Panc1 (cell line): ENCODE data around the gene HSPB9. TPM values are rescaled to one million over a fixed set of nuclear protein-coding genes. Genes with fewer than 3 reads are reported as not detected.

Experiments used
- ATAC-seq: fragments of 200-7000 bp; cut with Tn5 transposase; 2 replicates; pipeline ENCODE4 v1.9.1; 2020; ENCODE audit warnings: mild to moderate bottlenecking, moderate library complexity
- BruUV-seq: library from RNA; stranded (reverse); fragments of 400-500 nt; replicated peaks from 2 replicates; lab custom pipeline; 2021; lab: Mats Ljungman, UMichigan
- CTCF ChIA-PET: fragments of 300-600 bp; sonication (Branson Sonifier 250); formaldehyde crosslinking; loops from one replicate; lab custom pipeline; 2022; ENCODE audit warnings: antibody characterized with exemption; lab: Charles Lee
- POLR2A ChIA-PET: fragments of 300-600 bp; sonication (Branson Sonifier 250); formaldehyde crosslinking; loops from one replicate; lab custom pipeline; 2022; ENCODE audit warnings: antibody characterized with exemption; lab: Charles Lee
- DNase-seq: peaks from one replicate; pipeline ENCODE4 v3.0.0-alpha.2; 2010; ENCODE audit warnings: low read depth, low spot score
- H3K27ac ChIP-seq: 2 replicates; pipeline ENCODE4 v1.5.1; 2011; ENCODE audit warnings: mild to moderate bottlenecking, low read length, inconsistent platforms
- H3K27me3 ChIP-seq: fragments of 200-500 bp; sonication (Bioruptor generic); 2 replicates; pipeline ENCODE4 v1.6.0; 2014; ENCODE audit warnings: low read length, inconsistent platforms; ENCODE audit not compliant: control insufficient read depth, insufficient read depth
- H3K36me3 ChIP-seq: fragments of 200-500 bp; sonication (Bioruptor generic); 2 replicates; pipeline ENCODE4 v1.5.1; 2014; ENCODE audit warnings: inconsistent platforms, mild to moderate bottlenecking, low read length, moderate library complexity; ENCODE audit not compliant: control insufficient read depth, insufficient read depth
- H3K4me1 ChIP-seq: 2 replicates; pipeline ENCODE4 v1.5.1; 2011; ENCODE audit warnings: inconsistent platforms, mild to moderate bottlenecking, low read length, moderate library complexity; ENCODE audit not compliant: control insufficient read depth, insufficient read depth
- H3K4me3 ChIP-seq, 2 experiments: 2 replicates each; pipeline ENCODE4 v1.5.1; 2011 to 2012; ENCODE audit warnings: low read depth in 2 of 2, low read length in 2 of 2, mild to moderate bottlenecking in 2 of 2, inconsistent platforms in 1 of 2, moderate library complexity in 1 of 2
- H3K9me3 ChIP-seq: fragments of 200-500 bp; sonication (Bioruptor generic); 2 replicates; pipeline ENCODE4 v1.5.1; 2014; ENCODE audit warnings: low read depth, mild to moderate bottlenecking, inconsistent platforms, low read length, moderate library complexity; ENCODE audit not compliant: control insufficient read depth, insufficient read depth
- POLR2AphosphoS5 ChIP-seq: IDR thresholded peaks from 2 replicates; pipeline ENCODE4 v1.6.1; 2012; ENCODE audit warnings: mild to moderate bottlenecking, low read depth, low read length, moderate library complexity
- SIN3A ChIP-seq: IDR thresholded peaks from 2 replicates; pipeline ENCODE4 v1.6.1; 2012; ENCODE audit warnings: low read depth, mild to moderate bottlenecking, low read length, moderate library complexity, borderline replicate concordance; ENCODE audit not compliant: insufficient read depth
- TCF7L2 ChIP-seq: IDR thresholded peaks from 2 replicates; pipeline ENCODE4 v1.6.1; 2011; ENCODE audit warnings: mild to moderate bottlenecking, low read depth, low read length, inconsistent platforms
- in situ Hi-C: cut with HindIII; loops from 2 replicates; pipeline ENCODE4 v1.10.0; 2016; ENCODE audit warnings: low sequenced_read_pairs, low pct_unique_long_range_greater_than_20kb
- intact Hi-C: fragments of 100-400 bp; cut with micrococcal nuclease; formaldehyde crosslinking; loops from one replicate; pipeline ENCODE4 v1.10.0; 2022; ENCODE audit not compliant: unreplicated experiment
- total RNA-seq: library from RNA; stranded (reverse); gene quantifications from one replicate; pipeline ENCODE4 v1.2.1, GENCODE V29; 2021; ENCODE audit not compliant: unreplicated experiment
- TF ChIP-seq, protein P1 (sequence below), 2 experiments: IDR thresholded peaks; 2 replicates each; pipeline ENCODE4 v1.6.1; 2011 to 2012; ENCODE audit warnings: low read depth in 2 of 2, control low read depth in 1 of 2, low read length in 1 of 2, mild to moderate bottlenecking in 1 of 2, moderate library complexity in 1 of 2; ENCODE audit not compliant: insufficient read depth in 1 of 2
- TF ChIP-seq, protein P2 (sequence below): fragments of 450-650 bp; IDR thresholded peaks from 2 replicates; pipeline ENCODE4 v1.5.1; 2017; ENCODE audit warnings: mild to moderate bottlenecking

The HSPB9 gene
- total RNA-seq, 1 experiment from 2014 or later: not detected

DNA sequence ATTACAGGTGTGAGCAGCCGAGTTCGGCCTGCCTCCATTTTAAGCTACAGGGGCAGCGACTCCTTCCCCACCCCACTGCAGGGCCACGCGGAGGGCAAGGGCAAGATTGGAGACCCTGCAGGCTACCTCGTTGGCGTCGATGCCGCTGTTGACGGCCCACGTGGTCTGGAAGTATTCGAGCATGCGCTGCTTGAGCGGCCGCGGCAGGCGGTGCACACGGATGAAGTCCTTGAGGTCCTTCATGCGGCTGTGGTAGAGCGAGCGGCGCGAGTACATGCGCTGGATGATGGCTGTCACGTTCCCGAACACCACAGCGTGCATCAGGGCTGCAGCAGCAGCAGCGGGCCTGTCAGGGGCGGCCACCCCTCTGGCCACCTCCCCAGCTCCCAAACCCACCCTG lies 46.7 kb downstream of the HSPB9 start:
- Histone ChIP-seq H3K27ac (no peak overlapping the region), H3K27me3 (no peaks in the 10 kb centered on the region), H3K4me3 (no peak overlapping the region), H3K36me3 (no peaks in the 10 kb centered on the region), H3K9me3 (no peaks in the 10 kb centered on the region), H3K4me1 (no peaks in the 10 kb centered on the region)
- in situ Hi-C loops: no loop called here
- DNase-seq: no peak
- POLR2A ChIA-PET: no interaction called here
- ATAC-seq: no peak
- intact Hi-C loops: no loop called here
- TF ChIP-seq SIN3A (no peak), POLR2AphosphoS5 (no peak), TCF7L2 (no peak)
- TF ChIP-seq, protein P1, sequence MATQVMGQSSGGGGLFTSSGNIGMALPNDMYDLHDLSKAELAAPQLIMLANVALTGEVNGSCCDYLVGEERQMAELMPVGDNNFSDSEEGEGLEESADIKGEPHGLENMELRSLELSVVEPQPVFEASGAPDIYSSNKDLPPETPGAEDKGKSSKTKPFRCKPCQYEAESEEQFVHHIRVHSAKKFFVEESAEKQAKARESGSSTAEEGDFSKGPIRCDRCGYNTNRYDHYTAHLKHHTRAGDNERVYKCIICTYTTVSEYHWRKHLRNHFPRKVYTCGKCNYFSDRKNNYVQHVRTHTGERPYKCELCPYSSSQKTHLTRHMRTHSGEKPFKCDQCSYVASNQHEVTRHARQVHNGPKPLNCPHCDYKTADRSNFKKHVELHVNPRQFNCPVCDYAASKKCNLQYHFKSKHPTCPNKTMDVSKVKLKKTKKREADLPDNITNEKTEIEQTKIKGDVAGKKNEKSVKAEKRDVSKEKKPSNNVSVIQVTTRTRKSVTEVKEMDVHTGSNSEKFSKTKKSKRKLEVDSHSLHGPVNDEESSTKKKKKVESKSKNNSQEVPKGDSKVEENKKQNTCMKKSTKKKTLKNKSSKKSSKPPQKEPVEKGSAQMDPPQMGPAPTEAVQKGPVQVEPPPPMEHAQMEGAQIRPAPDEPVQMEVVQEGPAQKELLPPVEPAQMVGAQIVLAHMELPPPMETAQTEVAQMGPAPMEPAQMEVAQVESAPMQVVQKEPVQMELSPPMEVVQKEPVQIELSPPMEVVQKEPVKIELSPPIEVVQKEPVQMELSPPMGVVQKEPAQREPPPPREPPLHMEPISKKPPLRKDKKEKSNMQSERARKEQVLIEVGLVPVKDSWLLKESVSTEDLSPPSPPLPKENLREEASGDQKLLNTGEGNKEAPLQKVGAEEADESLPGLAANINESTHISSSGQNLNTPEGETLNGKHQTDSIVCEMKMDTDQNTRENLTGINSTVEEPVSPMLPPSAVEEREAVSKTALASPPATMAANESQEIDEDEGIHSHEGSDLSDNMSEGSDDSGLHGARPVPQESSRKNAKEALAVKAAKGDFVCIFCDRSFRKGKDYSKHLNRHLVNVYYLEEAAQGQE (IDR thresholded peaks at IDR 0.05; ENCODE audit: insufficient read depth in 1 of 2, low read depth in 2 of 2, low read length in 1 of 2): no peak
- TF ChIP-seq, protein P2, sequence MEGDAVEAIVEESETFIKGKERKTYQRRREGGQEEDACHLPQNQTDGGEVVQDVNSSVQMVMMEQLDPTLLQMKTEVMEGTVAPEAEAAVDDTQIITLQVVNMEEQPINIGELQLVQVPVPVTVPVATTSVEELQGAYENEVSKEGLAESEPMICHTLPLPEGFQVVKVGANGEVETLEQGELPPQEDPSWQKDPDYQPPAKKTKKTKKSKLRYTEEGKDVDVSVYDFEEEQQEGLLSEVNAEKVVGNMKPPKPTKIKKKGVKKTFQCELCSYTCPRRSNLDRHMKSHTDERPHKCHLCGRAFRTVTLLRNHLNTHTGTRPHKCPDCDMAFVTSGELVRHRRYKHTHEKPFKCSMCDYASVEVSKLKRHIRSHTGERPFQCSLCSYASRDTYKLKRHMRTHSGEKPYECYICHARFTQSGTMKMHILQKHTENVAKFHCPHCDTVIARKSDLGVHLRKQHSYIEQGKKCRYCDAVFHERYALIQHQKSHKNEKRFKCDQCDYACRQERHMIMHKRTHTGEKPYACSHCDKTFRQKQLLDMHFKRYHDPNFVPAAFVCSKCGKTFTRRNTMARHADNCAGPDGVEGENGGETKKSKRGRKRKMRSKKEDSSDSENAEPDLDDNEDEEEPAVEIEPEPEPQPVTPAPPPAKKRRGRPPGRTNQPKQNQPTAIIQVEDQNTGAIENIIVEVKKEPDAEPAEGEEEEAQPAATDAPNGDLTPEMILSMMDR: no peak
- BruUV-seq: no TSS peak
- CTCF ChIA-PET: no interaction called here

GRCh38 chr17:42171831-42172230 lies 49.2 kb downstream of the HSPB9 start:
- ATAC-seq (no peak), DNase-seq (no peak)
- intact Hi-C loops (no loop called here), in situ Hi-C loops (no loop called here)
- no peaks in the 10 kb centered on the region for H3K27me3 ChIP-seq
- CTCF ChIA-PET: interaction anchor here (0.7 kb wide), 1 partner anchor 162 kb away, joined by 17 read pairs; no protein-coding TSS in a partner anchor
- POLR2A ChIA-PET: no interaction called here
- no peak overlapping the region for H3K27ac ChIP-seq
- TF ChIP-seq, protein P2: no peak
- TF ChIP-seq, protein P1 (IDR thresholded peaks at IDR 0.05; ENCODE audit: insufficient read depth in 1 of 2, low read depth in 2 of 2, low read length in 1 of 2): no peak
- TF ChIP-seq POLR2AphosphoS5 (no peak), TCF7L2 (no peak), SIN3A (no peak)
- BruUV-seq: no TSS peak
- no peak overlapping the region for H3K4me3 ChIP-seq
- no peaks in the 10 kb centered on the region for H3K4me1 ChIP-seq
- H3K9me3 ChIP-seq: no peaks in the 10 kb centered on the region
- no peaks in the 10 kb centered on the region for H3K36me3 ChIP-seq

Other genes starting within 250 kb of the HSPB9 start
- gene ACLY, start 203.9 kb upstream of the HSPB9 start, total RNA-seq: 225 TPM
- 0.69 TPM for gene ODAD4, start 192.2 kb upstream of the HSPB9 start, total RNA-seq
- gene CNP, start 156.0 kb upstream of the HSPB9 start, total RNA-seq: 79.9 TPM
- 72.0 TPM for gene DNAJC7, start 105.4 kb upstream of the HSPB9 start, total RNA-seq
- 22.4 TPM for gene NKIRAS2, start 102.7 kb upstream of the HSPB9 start, total RNA-seq
- 0.74 TPM for gene C17orf113, start 72.2 kb upstream of the HSPB9 start, total RNA-seq
- gene ZNF385C, start 24.3 kb upstream of the HSPB9 start, total RNA-seq: 0.21 TPM
- gene DHX58, start 10.1 kb upstream of the HSPB9 start, total RNA-seq: 9.7 TPM
- 67.0 TPM for gene KAT2A, start 1.4 kb upstream of the HSPB9 start, total RNA-seq
- 141 TPM for gene RAB5C, start 32.2 kb downstream of the HSPB9 start, total RNA-seq
- gene KCNH4, start 58.3 kb downstream of the HSPB9 start, total RNA-seq: 1.5 TPM
- not detected for gene HCRT, start 62.6 kb downstream of the HSPB9 start, total RNA-seq
- 21.8 TPM for gene GHDC, start 71.7 kb downstream of the HSPB9 start, total RNA-seq
- 102 TPM for gene STAT5B, start 153.6 kb downstream of the HSPB9 start, total RNA-seq
- gene STAT5A, start 165.7 kb downstream of the HSPB9 start, total RNA-seq: 26.7 TPM